ENCODE results near the gene ATXN1. TPM values are rescaled to one million over a fixed set of nuclear protein-coding genes. Genes with fewer than 3 reads are reported as not detected.

Gene ATXN1
- total and polyA plus RNA-seq, 2 of the 8 experiments (the other 6 are each of a cell fraction or from before 2014, with no cell fraction given), result 1.6 to 4.0 TPM

DNA sequence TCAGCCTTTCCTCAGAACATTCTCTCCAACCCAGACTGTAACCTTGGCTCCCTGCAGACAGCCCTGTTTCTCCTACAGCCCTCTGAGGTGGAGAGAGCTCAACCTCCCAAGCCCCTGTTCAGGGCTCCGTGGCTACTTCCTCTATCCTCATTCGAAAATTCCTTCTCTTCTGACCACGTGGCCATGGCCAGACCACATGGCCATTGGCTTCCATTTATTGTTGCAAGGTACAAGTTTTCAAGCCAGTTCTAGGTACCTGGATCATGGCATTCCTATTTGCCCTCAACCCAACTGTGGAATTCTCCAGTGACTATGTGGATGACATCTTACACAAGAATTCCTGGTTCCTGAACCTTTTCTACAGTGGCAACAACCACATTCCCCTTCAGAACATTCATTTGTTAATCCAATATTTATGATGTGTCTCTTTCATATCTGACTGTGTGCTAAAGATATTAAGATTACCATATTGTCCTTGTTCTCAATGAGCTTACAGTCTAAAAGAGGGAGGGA is 361.0 kb downstream of the ATXN1 start:
- POLR2A ChIA-PET (ENCODE audit: partially characterized antibody), result no interaction called here
- TF ChIP-seq POLR2AphosphoS5 (IDR thresholded peaks at IDR 0.05; ENCODE audit: low read depth, low read length) (no peak), YY1 (IDR thresholded peaks at IDR 0.05; ENCODE audit: low read depth, low read length) (no peak), JUND (IDR thresholded peaks at IDR 0.05; ENCODE audit: low read length) (no peak), CTBP2 (IDR thresholded peaks at IDR 0.05; ENCODE audit: borderline replicate concordance, insufficient read depth, insufficient read length, low read length) (no peak), JUN (IDR thresholded peaks at IDR 0.05; ENCODE audit: low read depth, low read length) (no peak), CBX8 (IDR thresholded peaks at IDR 0.05; ENCODE audit: borderline replicate concordance, low read depth, low read length) (no peak), SIX5 (IDR thresholded peaks at IDR 0.05; ENCODE audit: low read depth, low read length) (no peak), TBP (IDR thresholded peaks at IDR 0.05; ENCODE audit: low read depth, low read length) (no peak), EP300 (IDR thresholded peaks at IDR 0.05; ENCODE audit: borderline replicate concordance in 1 of 2, low read depth in 2 of 2, low read length in 2 of 2) (no peak), NRF1 (IDR thresholded peaks at IDR 0.05; ENCODE audit: low read depth, low read length) (no peak), ZNF274 (IDR thresholded peaks at IDR 0.05; ENCODE audit: borderline replicate concordance, extremely low read depth, low read length) (no peak), HDAC6 (IDR thresholded peaks at IDR 0.05; ENCODE audit: low read depth, low read length) (no peak), TCF12 (IDR thresholded peaks at IDR 0.05; ENCODE audit: low read depth, low read length) (no peak)

More for the DNA sequence above, 361.0 kb downstream of the ATXN1 start:
- Histone ChIP-seq H3K4me1 (replicated peaks in 1 of 4; ENCODE audit: control insufficient read depth in 3 of 4, insufficient read depth in 4 of 4, low read length in 3 of 4) (no peaks in the 10 kb centered on the region; a peak in 1 of 7 replicates), H4K8ac (ENCODE audit: extremely low read depth, insufficient read depth, low read length) (no peak overlapping the region), H2BK12ac (ENCODE audit: low read depth, low read length) (no peak overlapping the region), H3K23me2 (ENCODE audit: low read depth, low read length) (no peaks in the 10 kb centered on the region), H3K79me2 (ENCODE audit: control insufficient read depth in 1 of 2, insufficient read depth in 2 of 2, low read length in 2 of 2) (no peaks in the 10 kb centered on the region), H3K79me1 (ENCODE audit: low read depth, low read length) (no peaks in the 10 kb centered on the region), H2BK120ac (replicated peaks; ENCODE audit: low read depth, low read length) (no peak overlapping the region), H3K56ac (replicated peaks; ENCODE audit: insufficient read length, low read depth, low read length) (no peak overlapping the region), H3K27ac (ENCODE audit: low read depth, low read length) (no peak overlapping the region), H3K4me2 (ENCODE audit: insufficient read depth in 1 of 2, low read depth in 2 of 2, low read length in 2 of 2) (no peak overlapping the region), H3K27me3 (replicated peaks in 1 of 4; ENCODE audit: control insufficient read depth in 3 of 4, extremely low read depth in 1 of 4, insufficient read depth in 3 of 4, low read length in 3 of 4) (no peaks in the 10 kb centered on the region), H3K9ac (replicated peaks in 1 of 4; ENCODE audit: extremely low read depth in 1 of 4, low read depth in 3 of 4, low read length in 3 of 4) (no peak overlapping the region), H2AFZ (ENCODE audit: low read length) (no peak overlapping the region), H4K20me1 (replicated peaks in 1 of 2; ENCODE audit: control insufficient read depth in 1 of 2, insufficient read depth in 2 of 2, low read length in 2 of 2) (no peaks in the 10 kb centered on the region), H3K9me3 (ENCODE audit: insufficient read depth in 2 of 2, low read depth in 1 of 2, low read length in 1 of 2) (no peaks in the 10 kb centered on the region), H4K91ac (replicated peaks; ENCODE audit: insufficient read length, low read length) (no peak overlapping the region), H3K36me3 (ENCODE audit: control insufficient read depth in 2 of 4, insufficient read depth in 4 of 4, low read length in 3 of 4) (no peaks in the 10 kb centered on the region), H3K4me3 (ENCODE audit: extremely low read depth in 1 of 4, insufficient read depth in 2 of 4, low read depth in 3 of 4, low read length in 4 of 4) (no peak overlapping the region), H2BK5ac (ENCODE audit: low read depth, low read length) (no peak overlapping the region), H2BK15ac (ENCODE audit: low read length) (no peak overlapping the region), H3K4ac (replicated peaks; ENCODE audit: insufficient read length, low read depth, low read length) (no peak overlapping the region), H4K5ac (ENCODE audit: insufficient read length, low read depth, low read length) (no peak overlapping the region), H3K14ac (ENCODE audit: insufficient read length) (no peak overlapping the region), H3K23ac (ENCODE audit: insufficient read length) (no peak overlapping the region), H2AK5ac (ENCODE audit: low read depth, low read length) (no peak overlapping the region), H2BK20ac (ENCODE audit: low read length) (no peak overlapping the region), H3K18ac (ENCODE audit: extremely low read depth, low read length) (no peak overlapping the region)
- DNase-seq (ENCODE audit: low read depth in 1 of 2, low spot score in 2 of 2), result no peak
- 86% methylated on average over 3 of the region's 3 CpGs; no CpG with 5 or more reads in 1 of the 2 experiments for WGBS, 2 experiments (ENCODE audit: extremely low coverage in 1 of 2, insufficient coverage in 1 of 2, insufficient read length in 1 of 2, insufficient replicate concordance in 2 of 2, low coverage in 1 of 2, low lambda C conversion rate in 2 of 2, missing lambda C conversion rate in 1 of 2)
- CTCF ChIA-PET (ENCODE audit: partially characterized antibody), result interaction anchor here (1.5 to 1.8 kb wide), 2 partner anchors 9 to 67 kb away, joined by 5 to 10 read pairs; no protein-coding TSS in a partner anchor
- no peak for FAIRE-seq
